Stimulated activated naive CD8-positive, alpha-beta T cell treated with anti-CD3 and anti-CD28 coated beads, Interleukin-15, Interleukin-2, amounts not matched to agents 100 ng/mL and 50 ng/mL, for 24 hours (primary cell): Measurements from ENCODE around the gene PATL2.
A peak's percentile ranks its signal among the peaks of the same experiment; 100 is the strongest.
"Not testable (repeated sequence)": the region's sequence is repeated elsewhere in the genome, so short reads cannot be mapped to it uniquely, and the experiment has no call there.

ENCODE experiments used
- H3K27ac Mint-ChIP-seq: one replicate; pipeline ENCODE4 v1.8.0; 2021; ENCODE audit warnings: mild to moderate bottlenecking, mixed read lengths
- H3K27me3 Mint-ChIP-seq: one replicate; pipeline ENCODE4 v1.8.0; 2021; ENCODE audit warnings: mixed read lengths
- H3K36me3 Mint-ChIP-seq: one replicate; pipeline ENCODE4 v1.8.0; 2021; ENCODE audit warnings: low read depth, mixed read lengths
- H3K4me1 Mint-ChIP-seq: one replicate; pipeline ENCODE4 v1.8.0; 2021; ENCODE audit warnings: low read depth, mixed read lengths
- H3K4me3 Mint-ChIP-seq: one replicate; pipeline ENCODE4 v1.8.0; 2021; ENCODE audit warnings: mild to moderate bottlenecking, mixed read lengths
- H3K9me3 Mint-ChIP-seq: one replicate; pipeline ENCODE4 v1.8.0; 2021; ENCODE audit warnings: mixed read lengths

The PATL2 gene

GRCh38 chr15:44682809-44683682 is 28.1 kb downstream of the PATL2 start:
- not testable (repeated sequence) for H3K9me3 Mint-ChIP-seq, H3K27me3 Mint-ChIP-seq
- Mint-ChIP-seq H3K27ac (peak overlapping the region; percentile 88), H3K4me3 (peak overlapping the region; percentile 69), H3K4me1 (peaks cover 92% of the 10 kb centered on the region), H3K36me3 (peaks cover 12% of the 10 kb centered on the region)

GRCh38 chr15:44682211-44682610 is 28.9 kb downstream of the PATL2 start:
- Mint-ChIP-seq H3K4me1 (peaks cover 94% of the 10 kb centered on the region), H3K27ac (peak overlapping the region; percentile 88), H3K27me3 (no peaks in the 10 kb centered on the region), H3K36me3 (peaks cover 6% of the 10 kb centered on the region), H3K9me3 (peaks cover 6% of the 10 kb centered on the region), H3K4me3 (peak overlapping the region; percentile 69)

GRCh38 chr15:44676676-44677075 is 34.4 kb downstream of the PATL2 start:
- Mint-ChIP-seq H3K27ac (peak overlapping the region; percentile 95), H3K36me3 (no peaks in the 10 kb centered on the region), H3K4me3 (peak overlapping the region; percentile 78), H3K27me3 (no peaks in the 10 kb centered on the region), H3K9me3 (no peaks in the 10 kb centered on the region), H3K4me1 (peaks cover 92% of the 10 kb centered on the region)

GRCh38 chr15:44675911-44676310 is 35.2 kb downstream of the PATL2 start:
- Mint-ChIP-seq H3K4me1 (peaks cover 93% of the 10 kb centered on the region), H3K27ac (peak overlapping the region; percentile 95), H3K4me3 (peak overlapping the region; percentile 78), H3K9me3 (no peaks in the 10 kb centered on the region), H3K36me3 (no peaks in the 10 kb centered on the region), H3K27me3 (no peaks in the 10 kb centered on the region)

GRCh38 chr15:44673639-44674038 is 37.5 kb downstream of the PATL2 start:
- Mint-ChIP-seq H3K27me3 (no peaks in the 10 kb centered on the region), H3K4me3 (no peak overlapping the region)

GRCh38 chr15:44670087-44670950 is 40.8 kb downstream of the PATL2 start:
- Mint-ChIP-seq H3K27me3 (no peaks in the 10 kb centered on the region), H3K4me3 (no peak overlapping the region), H3K4me1 (peaks cover 89% of the 10 kb centered on the region), H3K36me3 (no peaks in the 10 kb centered on the region), H3K27ac (peak overlapping the region; percentile 82), H3K9me3 (no peaks in the 10 kb centered on the region)

More at GRCh38 chr15:44673639-44674038, 37.5 kb downstream of the PATL2 start:
- Mint-ChIP-seq H3K4me1 (peaks cover 95% of the 10 kb centered on the region), H3K27ac (no peak overlapping the region), H3K36me3 (no peaks in the 10 kb centered on the region), H3K9me3 (no peaks in the 10 kb centered on the region)

GRCh38 chr15:44668921-44669320 is 42.2 kb downstream of the PATL2 start:
- H3K9me3 Mint-ChIP-seq, result no peaks in the 10 kb centered on the region
- H3K4me3 Mint-ChIP-seq, result no peak overlapping the region
- no peaks in the 10 kb centered on the region for H3K36me3 Mint-ChIP-seq
- peaks cover 93% of the 10 kb centered on the region for H3K4me1 Mint-ChIP-seq
- H3K27me3 Mint-ChIP-seq, result no peaks in the 10 kb centered on the region
- H3K27ac Mint-ChIP-seq, result no peak overlapping the region

GRCh38 chr15:44667039-44667360 is 44.1 kb downstream of the PATL2 start:
- H3K9me3 Mint-ChIP-seq, result no peaks in the 10 kb centered on the region
- peak overlapping the region; percentile 70 for H3K4me3 Mint-ChIP-seq
- no peaks in the 10 kb centered on the region for H3K27me3 Mint-ChIP-seq

GRCh38 chr15:44666210-44667038 is 44.7 kb downstream of the PATL2 start:
- no peaks in the 10 kb centered on the region for H3K9me3 Mint-ChIP-seq
- H3K4me3 Mint-ChIP-seq, result peak overlapping the region; percentile 70
- peaks cover 79% of the 10 kb centered on the region for H3K4me1 Mint-ChIP-seq
- H3K36me3 Mint-ChIP-seq, result no peaks in the 10 kb centered on the region
- H3K27ac Mint-ChIP-seq, result peak overlapping the region; percentile 94
- H3K27me3 Mint-ChIP-seq, result no peaks in the 10 kb centered on the region

More at GRCh38 chr15:44667039-44667360, 44.1 kb downstream of the PATL2 start:
- Mint-ChIP-seq H3K4me1 (peaks cover 79% of the 10 kb centered on the region), H3K36me3 (no peaks in the 10 kb centered on the region), H3K27ac (peak overlapping the region; percentile 94)

- H3K9me3 Mint-ChIP-seq, result no peaks in the 10 kb centered on the region
- H3K27me3 Mint-ChIP-seq, result no peaks in the 10 kb centered on the region
- H3K36me3 Mint-ChIP-seq, result peaks cover 19% of the 10 kb centered on the region
- H3K4me1 Mint-ChIP-seq, result peaks cover 69% of the 10 kb centered on the region
- H3K4me3 Mint-ChIP-seq, result peak within 1 kb of the TSS; percentile 94
- H3K27ac Mint-ChIP-seq, result peak within 1 kb of the TSS; percentile 100
These were observed 47.5 kb downstream of the PATL2 start, which contains the start of gene SPG11 for GRCh38 chr15:44663410-44664308. TSS of gene SPG11 (minus strand) at chr15:44663662. CDS start at chr15:44663647, 15 bp downstream.

- Mint-ChIP-seq H3K9me3 (no peaks in the 10 kb centered on the region), H3K27ac (peak overlapping the region; percentile 100), H3K4me1 (peaks cover 63% of the 10 kb centered on the region), H3K4me3 (peak overlapping the region; percentile 94), H3K36me3 (peaks cover 25% of the 10 kb centered on the region), H3K27me3 (no peaks in the 10 kb centered on the region)
These were observed 48.4 kb downstream of the PATL2 start for GRCh38 chr15:44662478-44663409.

- Mint-ChIP-seq H3K27ac (peak overlapping the region; percentile 85), H3K36me3 (peaks cover 36% of the 10 kb centered on the region), H3K4me1 (peaks cover 54% of the 10 kb centered on the region), H3K27me3 (no peaks in the 10 kb centered on the region), H3K4me3 (peak overlapping the region; percentile 94), H3K9me3 (no peaks in the 10 kb centered on the region)
These were observed 49.5 kb downstream of the PATL2 start for GRCh38 chr15:44661576-44661975.

GRCh38 chr15:44659056-44659455 is 52.1 kb downstream of the PATL2 start:
- Mint-ChIP-seq H3K9me3 (no peaks in the 10 kb centered on the region), H3K27me3 (no peaks in the 10 kb centered on the region), H3K36me3 (peaks cover 49% of the 10 kb centered on the region), H3K27ac (peak overlapping the region; percentile 63), H3K4me3 (no peak overlapping the region), H3K4me1 (peaks cover 38% of the 10 kb centered on the region)
